K562 (cell line): ENCODE results near the gene RPH3AL.

Experiments used
- MXI1 ChIP-seq: IDR thresholded peaks from 2 replicates; pipeline ENCODE4 v1.6.1; 2011; ENCODE audit warnings: low read depth, mild to moderate bottlenecking, improper control_type of control experiment, low read length
- SMC3 ChIP-seq: conservative IDR thresholded peaks from 2 replicates; pipeline ENCODE4 v1.6.1; 2011; ENCODE audit warnings: low read depth, low read length, improper control_type of control experiment; ENCODE audit not compliant: insufficient read depth
- WHSC1 ChIP-seq: IDR thresholded peaks from one replicate; pipeline ENCODE4 v1.6.1; 2012; ENCODE audit warnings: low read length, control low read depth, inconsistent platforms
- ZC3H11A ChIP-seq: IDR thresholded peaks from 2 replicates; pipeline ENCODE4 v1.6.1; 2012; ENCODE audit warnings: low read depth, low read length, improper control_type of control experiment
- ZNF707 ChIP-seq: fragments of 250-450 bp; sonication (Bioruptor Pico); conservative IDR thresholded peaks from 2 replicates; pipeline ENCODE4 v1.8.0; 2022; ENCODE audit warnings: inconsistent platforms, mild to moderate bottlenecking, moderate library complexity

GRCh38 chr17:273981-274832 is 78.4 kb downstream of the RPH3AL start:
- TF ChIP-seq ZNF707 (no peak), SMC3 (no peak), ZC3H11A (no peak), WHSC1 (no peak), MXI1 (no peak)
